ENCODE data around the gene CAPS. TPM values are rescaled to one million over a fixed set of nuclear protein-coding genes. Genes with fewer than 3 reads are reported as not detected.
"Not testable (repeated sequence)": the region's sequence is repeated elsewhere in the genome, so short reads cannot be mapped to it uniquely, and the experiment has no call there.

Gene CAPS
- total RNA-seq, 1 experiment from 2014 or later: 0.92 TPM

DNA sequence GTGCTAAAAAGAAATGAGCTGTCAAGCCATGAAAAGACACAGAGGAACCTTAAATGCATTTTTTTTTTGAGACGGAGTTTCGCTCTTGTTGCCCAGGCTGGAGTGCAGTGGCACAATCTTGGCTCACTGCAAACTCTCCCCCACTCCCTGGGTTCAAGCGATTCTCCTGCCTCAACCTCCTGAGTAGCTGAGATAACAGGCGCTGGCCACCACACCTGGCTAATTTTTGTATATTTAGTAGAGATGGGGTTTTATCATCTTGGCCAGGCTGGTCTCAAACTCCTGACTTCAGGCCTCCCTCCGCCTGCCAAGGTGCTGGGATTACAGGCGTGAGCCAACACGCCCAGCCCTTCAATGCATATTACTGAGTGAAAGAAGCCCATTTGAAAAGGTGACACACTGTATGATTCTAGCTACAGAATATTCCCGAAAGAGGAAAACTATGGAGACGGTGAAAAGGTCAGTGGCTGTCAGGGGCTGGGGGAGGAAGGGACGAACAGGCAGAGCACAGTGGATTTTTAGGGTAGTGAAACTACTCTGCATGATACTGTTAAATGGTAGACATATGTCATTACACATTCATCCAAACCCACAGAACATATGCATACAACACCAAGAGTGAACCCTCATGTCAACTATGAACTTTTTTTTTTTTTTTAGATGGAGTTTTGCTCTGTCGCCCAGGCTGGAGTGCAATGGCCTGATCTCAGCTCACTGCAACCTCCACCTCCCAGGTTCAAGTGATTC lies 29.8 kb upstream of the CAPS start:
- CTCF ChIA-PET: interaction anchor here (0.7 kb wide), 1 partner anchor 138 kb away, joined by 3 read pairs; no protein-coding TSS in a partner anchor
- H3K36me3 ChIP-seq (ENCODE audit: insufficient read depth, low read length, poor library complexity, severe bottlenecking); H3K4me3 ChIP-seq (ENCODE audit: low read depth, low read length, poor library complexity, severe bottlenecking); DNase-seq (ENCODE audit: low spot score); H3K9me3 ChIP-seq (ENCODE audit: low read depth, low read length, poor library complexity, severe bottlenecking); POLR2A ChIA-PET (ENCODE audit: low non-redundant PET); intact Hi-C loops (cut with micrococcal nuclease; ENCODE audit: unreplicated experiment); H3K4me1 ChIP-seq (ENCODE audit: insufficient read depth, low read length, poor library complexity, severe bottlenecking); BruUV-seq (replicated peaks); H3K27ac ChIP-seq (ENCODE audit: low read depth, low read length, poor library complexity, severe bottlenecking); H3K27me3 ChIP-seq (replicated peaks; ENCODE audit: insufficient read depth, low read depth, low read length, poor library complexity): not testable (repeated sequence)

DNA sequence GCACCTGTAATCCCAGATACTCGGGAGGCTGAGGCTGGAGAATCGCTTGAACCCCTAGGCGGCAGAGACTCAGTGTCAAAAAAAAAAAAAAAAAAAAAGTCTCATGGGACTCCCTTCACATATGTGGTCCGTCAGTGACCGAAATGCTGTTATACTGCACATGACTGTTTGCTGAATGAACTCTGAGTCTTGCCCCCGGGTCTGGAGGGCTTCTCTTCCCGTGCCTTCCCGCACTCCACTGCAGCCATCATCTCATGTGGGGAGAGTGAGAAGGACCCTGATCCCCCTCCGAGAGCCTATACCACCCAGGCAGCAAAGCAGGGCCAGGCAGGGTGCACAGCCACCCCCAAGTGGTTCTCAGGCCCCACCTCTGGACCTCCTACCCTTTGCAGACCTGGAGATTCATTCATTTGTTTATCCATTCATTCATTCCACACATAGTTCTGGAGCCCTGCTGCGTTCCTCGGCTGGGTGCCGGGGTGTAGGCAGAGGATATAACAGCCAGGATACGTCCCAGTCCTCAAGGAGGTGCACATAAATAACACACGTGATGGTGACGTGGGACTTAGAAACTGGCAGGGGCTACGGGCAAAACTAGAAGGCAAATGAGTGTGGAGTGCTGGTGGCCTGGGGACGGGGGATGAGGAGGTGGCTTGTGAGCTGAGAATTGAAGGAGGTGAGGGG lies 24.6 kb upstream of the CAPS start:
- H3K27ac ChIP-seq (ENCODE audit: low read depth, low read length, poor library complexity, severe bottlenecking): no peak overlapping the region
- intact Hi-C loops (cut with micrococcal nuclease; ENCODE audit: unreplicated experiment): no loop called here
- H3K9me3 ChIP-seq (ENCODE audit: low read depth, low read length, poor library complexity, severe bottlenecking): no peaks in the 10 kb centered on the region
- no peak overlapping the region for H3K4me3 ChIP-seq (ENCODE audit: low read depth, low read length, poor library complexity, severe bottlenecking)
- ChIA-PET POLR2A (ENCODE audit: low non-redundant PET) (interaction anchor here (0.6 kb wide), 1 partner anchor 423 kb away, joined by 3 read pairs; no protein-coding TSS in a partner anchor), CTCF (interaction anchor here (2.9 kb wide), 1 partner anchor 85 kb away, joined by 23 read pairs; no protein-coding TSS in a partner anchor)
- H3K27me3 ChIP-seq (replicated peaks; ENCODE audit: insufficient read depth, low read depth, low read length, poor library complexity): no peaks in the 10 kb centered on the region
- peaks cover 16% of the 10 kb centered on the region for H3K4me1 ChIP-seq (ENCODE audit: insufficient read depth, low read length, poor library complexity, severe bottlenecking)
- no peak for DNase-seq (ENCODE audit: low spot score)
- no peaks in the 10 kb centered on the region for H3K36me3 ChIP-seq (ENCODE audit: insufficient read depth, low read length, poor library complexity, severe bottlenecking)
- TF ChIP-seq EZH2 (IDR thresholded peaks at IDR 0.05; ENCODE audit: borderline replicate concordance, low read depth, low read length, poor library complexity, severe bottlenecking) (no peak), CTCF (conservative IDR thresholded peaks at IDR 0.05; ENCODE audit: low read depth, low read length) (no peak)
- no TSS peak for BruUV-seq (replicated peaks)

DNA sequence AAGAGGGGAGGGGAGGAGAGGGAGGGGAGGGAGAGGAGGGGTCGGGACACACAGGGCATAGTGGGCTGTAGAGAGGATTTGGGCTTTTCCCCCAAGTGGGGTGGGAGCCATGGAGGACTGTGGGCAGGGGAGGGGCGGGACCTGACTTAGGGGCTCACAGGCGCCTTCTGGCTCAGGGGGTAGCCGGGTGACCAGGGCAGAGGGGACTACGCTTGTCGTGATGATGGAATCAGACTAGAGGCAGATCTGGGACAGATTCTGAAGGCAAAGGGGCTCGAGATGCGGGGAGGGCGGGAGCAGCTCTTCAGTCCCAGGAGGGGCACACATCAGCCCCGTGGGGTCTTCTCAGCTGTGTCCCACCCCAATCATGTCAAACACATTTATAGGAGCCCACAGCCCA lies 24.0 kb upstream of the CAPS start:
- intact Hi-C loops (cut with micrococcal nuclease; ENCODE audit: unreplicated experiment): no loop called here
- ChIA-PET CTCF (interaction anchor here (2.9 kb wide), 1 partner anchor 86 kb away, joined by 23 read pairs; no protein-coding TSS in a partner anchor), POLR2A (ENCODE audit: low non-redundant PET) (no interaction called here)
- no TSS peak for BruUV-seq (replicated peaks)
- TF ChIP-seq CTCF (conservative IDR thresholded peaks at IDR 0.05; ENCODE audit: low read depth, low read length): no peak
- TF ChIP-seq EZH2 (IDR thresholded peaks at IDR 0.05; ENCODE audit: borderline replicate concordance, low read depth, low read length, poor library complexity, severe bottlenecking): no peak
- DNase-seq (ENCODE audit: low spot score): no peak
- Histone ChIP-seq H3K27ac (ENCODE audit: low read depth, low read length, poor library complexity, severe bottlenecking) (no peak overlapping the region), H3K4me1 (ENCODE audit: insufficient read depth, low read length, poor library complexity, severe bottlenecking) (peaks cover 16% of the 10 kb centered on the region), H3K36me3 (ENCODE audit: insufficient read depth, low read length, poor library complexity, severe bottlenecking) (peaks cover under 1% of the 10 kb centered on the region), H3K9me3 (ENCODE audit: low read depth, low read length, poor library complexity, severe bottlenecking) (no peaks in the 10 kb centered on the region), H3K27me3 (replicated peaks; ENCODE audit: insufficient read depth, low read depth, low read length, poor library complexity) (no peaks in the 10 kb centered on the region), H3K4me3 (ENCODE audit: low read depth, low read length, poor library complexity, severe bottlenecking) (no peak overlapping the region)
